Activated CD4-positive, alpha-beta T cell treated with anti-CD3 and anti-CD28 coated beads, Interleukin-2, amount 50 U/mL, for 48 hours (primary cell): Measurements from ENCODE around the gene ABCB6.
"Not testable (repeated sequence)": the region's sequence is repeated elsewhere in the genome, so short reads cannot be mapped to it uniquely, and the experiment has no call there.

Source experiments
- DNase-seq, 2 experiments: peaks; one replicate each; pipeline ENCODE4 v3.0.0-alpha.2; 2020

ABCB6 gene

DNA sequence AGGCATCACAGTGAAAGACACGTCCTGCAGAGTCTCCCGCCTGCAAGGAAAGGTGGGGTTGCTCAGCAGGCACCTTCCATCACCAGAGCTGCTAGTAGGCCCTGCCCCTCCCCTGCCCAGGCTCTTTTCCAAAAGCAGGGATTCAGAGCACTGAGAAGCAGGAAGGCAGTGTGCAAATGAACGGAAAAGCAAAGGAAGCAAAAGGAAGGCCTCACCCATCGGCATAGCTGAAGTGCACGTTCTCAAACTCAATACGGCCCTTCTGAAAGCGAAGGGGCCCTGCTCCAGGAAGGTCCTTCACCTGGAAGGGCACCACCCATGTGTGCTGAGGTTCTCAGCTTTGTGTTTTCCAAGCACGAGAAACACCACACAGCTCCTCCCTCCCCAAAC, 5.7 kb downstream of the ABCB6 start:
- no peak for DNase-seq

DNA sequence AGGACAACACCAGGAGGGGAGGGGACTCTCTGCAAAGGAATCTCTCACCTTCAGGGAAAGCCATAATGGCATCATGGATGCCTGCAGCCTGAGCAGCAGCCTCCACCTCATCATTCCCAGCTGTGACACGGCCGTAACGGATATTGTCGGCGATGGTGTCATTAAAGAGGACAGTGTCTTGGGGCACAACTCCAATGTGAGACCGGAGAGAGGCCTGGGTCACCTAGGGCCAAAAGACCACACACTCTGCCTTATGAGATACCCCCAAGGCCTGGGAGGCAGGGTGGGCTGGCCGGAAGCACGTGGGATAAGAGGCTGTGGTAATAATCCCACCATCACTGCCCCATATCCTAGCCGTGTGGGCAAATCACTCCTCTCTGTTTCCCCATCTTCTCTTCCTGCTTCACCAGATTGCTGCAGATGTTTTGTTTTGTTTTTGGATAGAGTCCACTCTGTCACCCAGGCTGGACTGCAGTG, 7.8 kb downstream of the ABCB6 start:
- DNase-seq = no peak

DNA sequence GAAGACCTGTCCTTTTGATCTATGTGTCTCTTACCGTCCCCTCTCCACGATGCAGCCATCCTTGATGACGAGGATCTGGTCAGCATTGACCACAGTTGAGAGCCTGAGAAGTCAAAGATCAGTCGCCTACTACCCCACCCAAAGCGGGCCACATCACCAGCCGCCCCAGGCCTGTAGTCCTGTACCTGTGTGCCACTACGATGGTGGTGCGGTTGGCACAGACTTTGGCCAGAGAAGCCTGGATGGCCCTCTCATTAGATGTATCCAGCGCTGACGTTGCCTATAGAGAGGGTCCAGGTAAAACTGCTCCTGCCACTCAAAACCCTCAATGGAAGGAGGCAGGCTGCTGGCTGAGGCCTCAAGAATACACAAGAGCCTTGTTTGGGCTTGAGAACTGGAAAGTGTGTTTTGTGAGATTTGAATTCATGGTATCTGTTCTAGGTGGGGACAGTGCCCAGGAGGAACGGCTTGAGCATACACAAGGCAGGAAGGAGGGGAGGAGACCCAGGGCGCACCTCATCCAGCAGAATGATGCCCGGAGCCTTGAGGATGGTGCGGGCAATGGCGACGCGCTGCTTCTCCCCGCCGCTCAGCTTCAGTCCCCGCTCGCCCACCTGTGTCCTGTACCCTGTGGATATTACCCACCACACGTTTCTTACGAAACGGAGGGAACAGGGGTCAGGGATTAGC, 8.4 kb downstream of the ABCB6 start:
- no peak for DNase-seq

DNA sequence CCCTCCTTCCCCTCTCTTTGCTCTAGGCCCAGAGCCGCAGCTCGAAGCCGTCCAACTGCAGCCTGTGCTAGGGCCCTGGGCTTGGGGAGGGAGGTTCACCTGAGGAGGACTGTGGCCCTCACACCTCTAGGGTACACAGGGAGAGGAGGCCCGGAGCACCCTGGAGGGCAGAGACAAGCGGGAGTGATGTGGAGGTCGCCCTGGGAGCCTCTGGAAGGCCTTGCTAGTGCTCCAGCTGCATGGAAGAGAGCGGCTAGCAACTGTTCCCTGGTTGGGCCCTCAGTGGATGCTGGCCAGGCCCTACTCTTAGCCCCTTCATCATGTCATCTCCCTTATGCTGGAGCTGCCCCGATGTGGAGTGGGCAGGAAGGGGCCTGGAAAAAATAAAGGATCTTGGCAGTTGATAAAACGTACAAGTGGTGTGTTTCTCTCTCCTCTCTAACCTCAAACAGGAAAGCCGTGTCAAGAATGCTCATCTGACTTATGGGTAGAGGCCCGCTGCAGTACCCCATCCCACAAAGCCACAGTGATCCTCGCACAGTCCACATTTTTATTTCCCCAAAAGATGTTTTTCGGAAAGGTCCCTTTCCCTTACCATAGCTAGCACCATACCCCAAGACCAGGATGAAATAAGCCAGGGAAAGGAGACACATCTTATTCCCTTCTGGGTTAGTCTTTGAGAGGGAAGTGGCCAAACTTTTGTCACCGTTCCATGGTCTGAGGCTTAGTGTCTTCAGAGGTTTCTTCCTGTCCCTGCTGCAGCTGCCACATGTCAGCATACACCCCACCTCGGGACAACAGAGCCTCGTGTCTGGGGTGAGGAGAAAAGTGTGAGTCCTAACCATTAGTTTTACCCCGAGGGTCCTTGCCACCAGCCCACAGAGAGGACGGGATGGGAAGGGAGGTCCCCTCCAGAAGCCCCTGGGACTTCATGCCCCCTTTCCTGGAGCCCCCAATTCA, 9.2 kb downstream of the ABCB6 start:
- DNase-seq = no peak

DNA sequence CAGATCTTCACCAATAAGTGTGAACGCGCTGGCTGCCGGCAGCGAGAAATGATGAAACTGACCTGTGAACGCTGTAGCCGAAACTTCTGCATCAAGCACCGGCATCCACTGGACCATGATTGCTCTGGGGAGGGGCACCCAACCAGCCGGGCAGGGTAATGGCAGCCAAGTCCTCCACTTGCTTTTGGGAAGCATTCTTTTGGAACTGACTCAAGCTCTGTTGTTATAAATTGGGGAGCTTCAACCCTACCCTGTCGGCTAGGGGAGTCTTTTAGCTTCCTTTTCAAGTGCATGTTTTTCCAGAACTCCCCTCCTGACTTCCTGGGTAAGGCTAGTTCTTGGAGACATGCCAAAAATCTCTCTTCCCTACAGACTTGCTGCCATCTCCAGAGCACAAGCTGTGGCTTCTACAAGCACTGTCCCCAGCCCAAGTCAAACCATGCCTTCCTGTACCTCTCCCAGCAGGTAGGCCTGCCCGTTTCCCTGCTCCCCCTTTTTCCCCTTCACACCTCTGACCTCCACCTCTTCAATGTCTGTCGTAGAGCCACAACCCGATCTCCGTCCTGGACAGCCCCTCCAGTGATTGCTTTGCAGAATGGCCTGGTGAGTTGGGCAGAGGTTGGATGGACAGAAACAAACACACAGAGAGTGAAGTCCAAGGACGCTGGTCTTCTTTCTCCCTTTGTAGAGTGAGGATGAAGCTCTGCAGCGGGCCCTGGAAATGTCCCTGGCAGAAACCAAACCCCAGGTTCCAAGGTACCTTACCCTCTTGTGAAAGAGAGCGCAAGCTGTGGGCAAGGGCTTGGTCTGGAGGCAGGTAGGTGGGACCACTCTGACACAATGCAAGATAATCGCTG, 10.6 kb downstream of the ABCB6 start:
- DNase-seq = no peak

DNA sequence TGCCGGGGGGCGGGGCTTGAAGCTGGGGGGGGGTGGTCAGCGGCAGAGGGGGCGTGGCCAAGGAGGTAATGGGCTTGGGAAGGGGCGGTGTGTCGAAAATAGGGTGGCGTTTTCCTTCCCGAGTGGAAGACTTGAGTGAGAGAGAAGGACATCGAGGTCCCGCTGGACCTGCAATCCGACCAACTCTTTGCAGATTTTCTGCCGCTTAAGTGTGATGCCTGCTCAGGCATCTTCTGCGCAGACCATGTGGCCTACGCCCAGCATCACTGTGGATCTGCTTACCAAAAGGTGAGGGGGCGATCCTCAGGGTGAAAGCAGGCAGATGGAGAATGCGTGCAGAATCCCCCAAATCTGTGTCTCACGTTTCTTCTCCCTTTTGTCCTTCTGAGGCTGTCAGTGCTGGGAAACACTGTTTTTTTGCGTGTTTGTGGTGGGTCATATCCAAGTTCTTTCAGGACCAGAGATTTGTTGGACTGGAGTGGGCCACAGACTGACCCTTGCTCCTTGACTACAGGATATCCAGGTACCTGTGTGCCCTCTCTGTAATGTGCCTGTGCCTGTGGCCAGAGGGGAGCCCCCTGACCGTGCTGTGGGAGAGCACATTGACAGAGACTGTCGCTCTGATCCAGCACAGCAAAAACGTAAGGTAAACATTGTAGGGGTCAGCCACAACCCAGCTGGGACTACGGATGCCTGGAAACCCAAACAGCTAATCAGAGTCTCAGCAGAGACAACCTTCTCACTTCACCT, 11.4 kb downstream of the ABCB6 start:
- DNase-seq = no peak

DNA sequence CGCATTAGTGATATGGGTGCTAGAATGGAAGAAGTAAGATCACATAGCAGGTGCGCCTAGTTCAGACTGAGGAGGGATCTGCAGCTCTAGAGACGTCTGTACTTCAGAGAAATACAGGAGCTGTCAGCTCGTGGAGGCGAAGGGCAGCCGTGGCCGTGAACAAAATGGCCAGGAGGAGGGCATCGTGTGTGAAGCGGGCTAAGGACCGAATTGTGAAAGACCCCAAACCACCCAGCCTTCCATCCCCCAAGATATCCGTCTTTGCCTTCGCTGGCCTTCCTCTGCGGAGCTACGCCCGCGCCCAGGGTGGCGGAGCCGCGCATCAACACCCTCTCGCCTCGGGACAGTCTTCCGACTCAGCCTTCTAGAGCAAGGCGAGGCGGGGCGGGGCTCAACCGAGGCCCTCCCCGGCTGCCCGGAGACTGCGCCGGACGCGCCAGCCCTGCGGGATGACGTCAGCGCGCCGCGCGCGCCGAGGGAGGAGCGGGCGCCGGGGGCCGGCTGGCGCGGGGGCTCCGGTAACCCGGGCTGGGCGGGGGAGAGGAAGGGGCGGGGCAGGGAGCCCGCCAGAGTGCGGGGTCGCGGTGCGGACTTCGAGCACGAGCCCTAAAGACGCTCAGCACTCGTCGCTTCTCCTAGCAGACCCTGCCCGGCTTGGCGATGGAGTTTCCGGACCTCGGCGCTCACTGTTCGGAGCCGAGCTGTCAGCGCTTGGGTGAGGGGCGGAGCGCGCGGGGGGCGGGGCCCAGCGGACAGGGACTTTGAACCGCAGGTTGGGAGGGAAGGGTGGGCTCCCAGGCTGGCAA, 12.2 kb downstream of the ABCB6 start, which contains the start of gene ZFAND2B:
Gene ZFAND2B (plus strand): TSS at position 455 of the 806 bp plus-strand sequence. CDS start 206 bp downstream, at position 661.
- peak; percentile 93 to 94 for DNase-seq

DNA sequence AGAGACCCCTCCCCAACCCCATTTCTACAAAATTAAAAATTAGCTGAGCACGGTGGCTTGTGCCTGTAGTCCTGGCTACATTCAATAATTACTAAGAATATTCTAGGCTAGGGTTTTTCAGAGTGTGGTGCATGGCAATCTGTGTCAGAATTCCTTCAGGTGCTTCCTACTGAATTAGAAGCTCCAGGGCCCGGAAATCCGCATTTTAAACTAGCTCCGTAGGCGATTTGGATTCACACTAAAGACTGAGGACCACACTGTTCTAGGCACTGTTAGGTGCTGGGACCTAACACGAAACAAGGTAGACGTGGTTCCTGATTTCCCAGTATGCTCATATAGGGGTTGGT, 12.8 kb downstream of the ABCB6 start:
- DNase-seq = no peak

DNA sequence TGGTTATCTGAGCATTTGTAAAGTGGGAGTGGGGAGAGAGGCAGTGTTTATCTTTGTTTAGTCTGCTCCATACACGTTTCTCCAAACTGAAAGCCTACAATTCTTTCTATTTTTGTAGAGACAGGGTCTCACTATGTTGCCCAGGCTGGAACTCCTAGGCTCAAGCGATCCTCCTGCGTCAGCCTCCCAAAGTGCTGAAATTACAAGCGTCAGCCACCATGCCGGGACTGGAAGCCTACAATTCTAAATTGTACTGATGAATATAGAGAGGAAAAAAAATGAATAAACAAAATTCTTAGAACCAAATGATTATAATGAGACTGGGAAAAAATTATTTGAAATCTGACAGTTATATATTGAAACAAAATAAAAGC, 13.6 kb downstream of the ABCB6 start:
- DNase-seq = no peak

DNA sequence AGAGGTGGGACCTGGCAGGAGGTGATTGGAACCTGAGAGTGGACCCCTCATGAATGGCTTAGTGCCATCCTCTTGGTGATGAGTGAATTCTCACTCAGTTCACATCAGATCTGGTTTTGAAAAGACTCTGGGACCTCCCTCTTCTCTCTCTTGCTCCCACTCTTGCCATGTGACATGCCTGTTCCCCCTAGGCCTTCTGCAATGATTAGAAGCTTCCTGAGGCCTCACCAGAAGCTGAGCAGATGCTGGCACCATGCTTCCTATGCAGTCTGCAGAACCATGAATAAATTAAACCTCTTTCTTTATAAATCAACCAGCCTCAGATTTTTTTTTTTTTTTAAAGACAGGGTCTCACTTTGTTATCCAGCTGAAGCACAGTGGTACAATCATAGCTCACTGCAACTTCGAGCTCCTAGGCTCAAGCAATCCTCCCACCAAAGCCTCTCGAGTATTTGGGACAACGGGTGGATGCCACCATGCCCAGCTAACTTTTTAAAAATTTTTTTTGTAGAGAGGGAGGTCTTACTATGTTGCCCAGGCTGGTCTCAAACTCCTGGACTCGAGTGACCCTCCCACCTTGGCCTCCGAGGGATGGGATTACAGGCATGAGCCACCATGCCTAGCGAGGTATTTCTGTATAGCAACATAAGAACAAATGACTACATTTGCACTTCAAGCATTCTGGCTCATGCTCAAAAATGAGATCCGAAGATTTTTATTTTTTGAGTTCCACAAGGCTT, 14.2 kb downstream of the ABCB6 start:
- DNase-seq = no peak

DNA sequence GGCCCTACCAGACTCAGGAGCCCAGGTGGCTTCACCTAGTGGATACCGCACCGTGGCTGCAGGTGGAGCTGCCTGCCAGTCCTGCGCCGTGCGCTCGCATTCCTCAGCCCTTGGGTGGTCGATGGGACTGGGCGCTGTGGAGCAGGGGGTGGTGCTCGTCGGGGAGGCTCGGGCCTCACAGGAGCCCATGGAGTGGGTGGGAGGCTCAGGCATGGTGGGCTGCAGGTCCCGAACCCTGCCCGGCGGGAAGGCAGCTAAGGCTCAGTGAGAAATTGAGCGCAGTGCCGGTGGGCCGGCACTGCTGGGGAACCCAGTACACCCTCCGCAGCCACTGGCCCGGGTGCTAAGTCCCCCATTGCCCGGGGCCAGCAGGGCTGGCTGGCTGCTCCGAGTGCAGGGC, 17.4 kb downstream of the ABCB6 start:
- DNase-seq = not testable (repeated sequence)

DNA sequence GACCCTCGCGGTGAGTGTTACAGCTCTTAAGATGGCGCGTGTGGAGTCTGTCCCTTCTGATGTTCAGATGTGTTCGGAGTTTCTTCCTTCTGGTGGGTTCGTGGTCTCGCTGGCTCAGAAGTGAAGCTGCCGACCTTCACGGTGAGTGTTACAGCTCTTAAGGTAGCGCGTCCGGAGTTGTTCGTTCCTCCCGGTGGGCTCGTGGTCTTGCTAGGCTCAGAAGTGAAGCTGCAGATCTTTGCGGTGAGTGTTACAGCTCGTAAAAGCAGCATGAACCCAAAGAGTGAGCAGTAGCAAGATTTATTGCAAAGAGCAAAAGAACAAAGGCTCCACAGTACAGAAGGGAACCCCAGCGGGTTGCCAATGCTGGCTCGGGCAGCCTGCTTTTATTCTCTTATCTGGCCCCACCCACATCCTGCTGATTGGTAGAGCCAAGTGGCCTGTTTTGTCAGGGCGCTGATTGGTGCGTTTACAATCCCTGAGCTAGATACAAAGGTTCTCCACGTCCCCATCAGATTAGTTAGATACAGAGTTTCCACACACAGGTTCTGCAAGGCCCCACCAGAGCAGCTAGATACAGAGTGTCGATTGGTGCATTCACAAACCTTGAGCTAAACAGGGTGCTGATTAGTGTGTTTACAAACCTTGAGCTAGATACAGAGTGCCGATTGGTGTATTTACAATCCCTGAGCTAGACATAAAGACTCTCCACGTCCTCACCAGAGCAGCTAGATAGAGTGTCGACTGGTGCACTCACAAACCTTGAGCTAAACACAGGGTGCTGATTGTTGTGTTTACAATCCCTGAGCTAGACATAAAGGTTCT, 18.0 kb downstream of the ABCB6 start:
- DNase-seq = not testable (repeated sequence)

DNA sequence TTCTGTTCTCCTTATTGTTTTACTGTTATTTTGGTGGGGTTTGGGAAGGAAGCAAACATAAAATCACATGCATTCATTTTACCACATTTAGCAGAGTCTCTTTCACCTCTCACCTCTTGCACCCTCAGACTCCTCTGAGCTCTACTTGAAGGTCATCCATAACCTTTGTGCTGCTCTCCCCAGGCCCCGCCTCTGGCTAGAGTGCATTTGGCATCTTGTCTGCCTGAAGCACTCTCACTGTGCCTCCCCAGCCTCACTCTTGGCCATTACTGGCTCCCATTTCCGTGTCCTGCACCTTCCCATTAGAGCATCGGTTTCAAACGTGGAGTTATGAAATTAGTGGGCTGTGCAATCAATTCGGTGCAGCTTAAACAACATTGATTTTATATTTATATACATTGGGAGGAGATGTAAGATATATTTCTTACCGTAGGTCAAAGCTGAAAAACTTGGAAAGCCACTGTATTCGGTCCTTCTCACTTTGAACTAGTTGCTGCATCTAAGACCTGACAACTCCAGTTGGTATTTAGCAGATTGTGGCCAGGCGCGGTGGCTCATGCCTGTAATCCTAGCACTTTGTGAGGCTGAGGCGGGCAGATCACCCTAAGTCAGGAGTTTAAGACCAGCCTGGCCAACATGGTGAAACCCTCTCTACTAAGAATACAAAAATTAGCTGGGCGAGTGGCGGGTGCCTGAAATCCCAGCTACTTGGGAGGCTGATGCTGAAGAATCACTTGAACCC, 19.1 kb downstream of the ABCB6 start:
- DNase-seq = no peak

DNA sequence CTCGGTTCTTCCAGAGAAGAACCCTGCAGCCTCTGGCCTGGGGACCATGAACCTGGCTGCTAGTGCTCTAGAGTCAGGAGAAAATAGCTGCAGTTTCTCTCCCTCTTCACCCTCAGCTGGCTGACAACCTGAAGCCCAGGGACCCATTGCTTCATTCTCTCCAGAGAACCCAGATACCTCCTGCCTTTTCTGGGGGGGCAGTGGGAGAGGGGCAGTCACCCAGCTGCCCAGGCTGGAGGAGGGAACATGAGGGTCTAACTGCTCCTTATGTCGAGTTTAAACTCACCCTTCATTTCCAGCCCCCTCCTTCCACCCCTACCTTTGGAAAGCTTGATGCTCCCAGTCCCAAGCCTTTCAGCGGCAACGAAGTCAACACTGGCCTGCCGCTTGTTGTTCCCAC, 19.8 kb downstream of the ABCB6 start:
- no peak for DNase-seq

DNA sequence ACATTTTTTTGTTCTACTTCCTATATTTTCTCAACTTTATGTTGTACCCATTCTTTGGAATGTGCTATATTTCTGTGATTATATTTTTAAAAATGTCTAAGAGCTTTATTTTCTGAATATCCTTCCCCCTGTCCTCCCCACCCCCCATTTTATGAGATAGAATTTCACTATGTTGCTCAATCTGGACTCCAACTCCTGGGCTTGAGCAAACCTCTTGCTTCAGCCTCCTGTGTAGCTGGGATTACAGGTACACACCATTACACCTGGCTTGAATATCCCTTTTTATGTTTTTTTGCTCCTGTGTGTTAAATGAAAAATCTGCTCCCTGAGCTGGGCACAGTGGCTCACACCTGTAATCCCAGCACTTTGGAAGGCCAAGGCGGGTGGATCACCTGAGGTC, 21.4 kb downstream of the ABCB6 start:
- no peak for DNase-seq

DNA sequence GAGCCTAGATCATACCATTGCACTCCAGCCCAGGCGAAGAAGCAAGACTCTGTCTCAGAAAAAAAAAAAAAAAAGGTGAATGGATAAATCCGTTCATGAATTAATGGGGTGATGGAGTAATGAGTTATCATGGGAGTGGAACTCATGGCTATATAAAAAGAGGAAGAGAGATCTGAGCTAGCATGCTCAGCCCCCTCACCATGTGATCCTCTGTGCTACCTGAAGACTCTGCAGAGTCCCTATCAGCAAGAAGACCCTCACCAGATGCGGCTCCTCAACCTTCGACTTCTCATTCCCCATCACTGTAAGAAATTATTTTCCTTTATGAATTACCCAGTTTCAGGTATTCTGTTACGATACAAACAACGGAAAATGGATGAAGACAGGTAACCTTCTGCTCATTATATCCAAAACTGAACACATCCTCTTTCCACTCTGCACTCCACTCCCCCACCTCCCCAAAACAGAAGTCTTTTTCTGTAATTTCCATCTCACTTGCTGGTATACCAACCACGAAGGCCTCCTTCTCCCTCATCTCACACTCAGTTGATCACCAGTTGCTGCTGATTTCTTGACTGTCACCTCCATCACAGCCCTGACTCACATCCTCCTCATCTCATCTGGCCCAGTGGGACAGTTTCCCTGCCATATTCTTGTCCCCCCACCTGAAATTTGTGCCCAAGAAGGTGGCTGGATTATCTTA, 31.9 kb downstream of the ABCB6 start:
- peak in 1 of 2 experiments; percentile 29 for DNase-seq

DNA sequence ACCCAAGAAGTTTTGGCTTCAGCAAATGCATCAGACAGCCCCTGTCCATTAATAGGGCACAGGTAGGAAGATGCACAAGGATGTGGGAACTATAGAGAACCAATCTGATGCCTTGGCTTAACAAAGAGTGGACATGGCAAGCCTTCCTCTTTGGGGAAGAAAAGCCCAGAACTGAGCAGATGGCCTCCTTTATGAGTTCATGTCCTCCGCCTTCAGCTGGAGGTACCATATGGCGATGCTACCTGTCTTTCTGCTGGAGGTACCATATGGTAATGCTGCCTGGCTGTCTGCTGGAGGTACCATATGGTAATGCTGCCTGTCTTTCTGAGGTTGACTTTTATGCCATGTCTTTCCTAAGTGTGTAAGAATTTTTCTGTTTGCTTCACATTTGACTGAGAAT, 34.6 kb downstream of the ABCB6 start:
- DNase-seq = no peak

DNA sequence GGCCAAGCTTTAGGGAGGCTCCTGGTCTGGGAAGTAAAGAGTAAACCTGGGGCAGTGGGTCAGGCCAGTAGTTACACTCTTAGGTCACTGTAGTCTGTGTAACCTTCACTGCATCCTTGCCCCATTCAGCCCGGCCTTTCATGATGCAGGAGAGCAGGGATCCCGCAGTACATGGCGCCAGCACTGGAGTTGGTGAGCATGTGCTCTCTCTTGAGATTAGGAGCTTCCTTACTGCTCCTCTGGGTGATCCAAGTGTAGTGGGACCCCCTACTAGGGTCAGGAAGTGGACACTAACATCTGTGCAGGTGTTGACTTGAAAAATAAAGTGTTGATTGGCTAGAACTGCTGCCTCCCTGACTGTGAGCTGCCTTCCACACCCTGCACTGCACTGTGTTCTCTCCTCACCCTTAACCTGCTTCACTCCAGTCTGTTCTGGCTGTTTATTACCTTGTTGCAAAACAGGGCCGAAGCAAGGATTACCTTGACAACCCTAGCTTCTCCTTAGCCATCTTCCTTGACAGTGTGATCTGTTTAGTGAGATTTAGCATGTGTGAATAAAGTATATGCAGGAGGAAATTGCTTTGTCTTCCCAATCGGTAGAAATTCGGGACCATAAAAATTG, 35.5 kb downstream of the ABCB6 start:
- no peak for DNase-seq
